GM19099 (cell line): ENCODE results near the gene RYR3.

Experiments used
- POLR2A ChIP-seq: IDR thresholded peaks from 3 replicates; pipeline ENCODE4 v1.6.1; 2011; ENCODE audit warnings: low read depth; ENCODE audit not compliant: insufficient read length; ENCODE audit errors: extremely low read depth

The RYR3 gene

GRCh38 chr15:33396475-33396874 lies 85.7 kb downstream of the RYR3 start:
- no peak for TF ChIP-seq POLR2A

GRCh38 chr15:33398555-33398954 lies 87.8 kb downstream of the RYR3 start:
- no peak for TF ChIP-seq POLR2A

- no peak for TF ChIP-seq POLR2A
Observed at GRCh38 chr15:33400941-33401340, 90.2 kb downstream of the RYR3 start.

- TF ChIP-seq POLR2A: no peak
Observed at GRCh38 chr15:33402600-33402999, 91.8 kb downstream of the RYR3 start.

- TF ChIP-seq POLR2A: no peak
Observed at GRCh38 chr15:33405096-33405495, 94.3 kb downstream of the RYR3 start.

- no peak for TF ChIP-seq POLR2A
Observed at GRCh38 chr15:33411596-33412540, 101.1 kb downstream of the RYR3 start.

GRCh38 chr15:33419701-33420100 lies 108.9 kb downstream of the RYR3 start:
- TF ChIP-seq POLR2A: no peak

GRCh38 chr15:33424025-33424424 lies 113.3 kb downstream of the RYR3 start:
- no peak for TF ChIP-seq POLR2A

- no peak for TF ChIP-seq POLR2A
Observed at GRCh38 chr15:33425142-33425541, 114.4 kb downstream of the RYR3 start.

GRCh38 chr15:33430577-33430976 lies 119.8 kb downstream of the RYR3 start:
- no peak for TF ChIP-seq POLR2A

GRCh38 chr15:33433821-33434220 lies 123.1 kb downstream of the RYR3 start:
- no peak for TF ChIP-seq POLR2A

GRCh38 chr15:33438396-33438795 lies 127.6 kb downstream of the RYR3 start:
- TF ChIP-seq POLR2A: no peak

GRCh38 chr15:33440900-33441299 lies 130.1 kb downstream of the RYR3 start:
- no peak for TF ChIP-seq POLR2A

- TF ChIP-seq POLR2A: no peak
Observed at GRCh38 chr15:33442449-33442848, 131.7 kb downstream of the RYR3 start.

GRCh38 chr15:33443708-33444107 lies 132.9 kb downstream of the RYR3 start:
- no peak for TF ChIP-seq POLR2A

GRCh38 chr15:33445984-33446383 lies 135.2 kb downstream of the RYR3 start:
- no peak for TF ChIP-seq POLR2A
